ENCODE measurements around the gene GFY. TPM values are rescaled to one million over a fixed set of nuclear protein-coding genes. Genes with fewer than 3 reads are reported as not detected.

Gene GFY
- total RNA-seq, 1 donor from 2014 or later, result not detected

- no peak overlapping the region for H3K27ac Mint-ChIP-seq
- H3K9me3 Mint-ChIP-seq, result no peaks in the 10 kb centered on the region
- H3K4me3 Mint-ChIP-seq, result no peak overlapping the region
- DNase-seq, result no peak
- peaks cover 7% of the 10 kb centered on the region for H3K27me3 Mint-ChIP-seq
- H3K36me3 Mint-ChIP-seq (ENCODE audit: low read depth), result peaks cover 1% of the 10 kb centered on the region
- intact Hi-C loops (cut with micrococcal nuclease), result no loop called here
- peaks cover 10% of the 10 kb centered on the region for H3K4me1 Mint-ChIP-seq
These were observed 28.3 kb upstream of the GFY start for GRCh38 chr19:49396738-49397505.

- Mint-ChIP-seq H3K36me3 (ENCODE audit: low read depth) (no peaks in the 10 kb centered on the region), H3K9me3 (no peaks in the 10 kb centered on the region), H3K4me1 (peaks cover 6% of the 10 kb centered on the region), H3K27me3 (peaks cover 4% of the 10 kb centered on the region), H3K4me3 (no peak overlapping the region), H3K27ac (no peak overlapping the region)
- intact Hi-C loops (cut with micrococcal nuclease), result no loop called here
- no peak for DNase-seq
These were observed 27.1 kb upstream of the GFY start for GRCh38 chr19:49398001-49398615.

GRCh38 chr19:49398931-49399330, 26.3 kb upstream of the GFY start:
- no peak overlapping the region for H3K27ac Mint-ChIP-seq
- intact Hi-C loops (cut with micrococcal nuclease), result no loop called here
- no peak overlapping the region for H3K4me3 Mint-ChIP-seq
- H3K9me3 Mint-ChIP-seq, result no peaks in the 10 kb centered on the region
- H3K4me1 Mint-ChIP-seq, result peaks cover 6% of the 10 kb centered on the region
- peaks cover 4% of the 10 kb centered on the region for H3K27me3 Mint-ChIP-seq
- no peak for DNase-seq
- no peaks in the 10 kb centered on the region for H3K36me3 Mint-ChIP-seq (ENCODE audit: low read depth)

GRCh38 chr19:49400029-49400428, 25.2 kb upstream of the GFY start:
- no peaks in the 10 kb centered on the region for H3K36me3 Mint-ChIP-seq (ENCODE audit: low read depth)
- H3K4me1 Mint-ChIP-seq, result peaks cover 6% of the 10 kb centered on the region
- H3K27me3 Mint-ChIP-seq, result peaks cover 4% of the 10 kb centered on the region
- no peak overlapping the region for H3K4me3 Mint-ChIP-seq
- no peak for DNase-seq
- no peak overlapping the region for H3K27ac Mint-ChIP-seq
- H3K9me3 Mint-ChIP-seq, result no peaks in the 10 kb centered on the region
- intact Hi-C loops (cut with micrococcal nuclease), result no loop called here

DNA sequence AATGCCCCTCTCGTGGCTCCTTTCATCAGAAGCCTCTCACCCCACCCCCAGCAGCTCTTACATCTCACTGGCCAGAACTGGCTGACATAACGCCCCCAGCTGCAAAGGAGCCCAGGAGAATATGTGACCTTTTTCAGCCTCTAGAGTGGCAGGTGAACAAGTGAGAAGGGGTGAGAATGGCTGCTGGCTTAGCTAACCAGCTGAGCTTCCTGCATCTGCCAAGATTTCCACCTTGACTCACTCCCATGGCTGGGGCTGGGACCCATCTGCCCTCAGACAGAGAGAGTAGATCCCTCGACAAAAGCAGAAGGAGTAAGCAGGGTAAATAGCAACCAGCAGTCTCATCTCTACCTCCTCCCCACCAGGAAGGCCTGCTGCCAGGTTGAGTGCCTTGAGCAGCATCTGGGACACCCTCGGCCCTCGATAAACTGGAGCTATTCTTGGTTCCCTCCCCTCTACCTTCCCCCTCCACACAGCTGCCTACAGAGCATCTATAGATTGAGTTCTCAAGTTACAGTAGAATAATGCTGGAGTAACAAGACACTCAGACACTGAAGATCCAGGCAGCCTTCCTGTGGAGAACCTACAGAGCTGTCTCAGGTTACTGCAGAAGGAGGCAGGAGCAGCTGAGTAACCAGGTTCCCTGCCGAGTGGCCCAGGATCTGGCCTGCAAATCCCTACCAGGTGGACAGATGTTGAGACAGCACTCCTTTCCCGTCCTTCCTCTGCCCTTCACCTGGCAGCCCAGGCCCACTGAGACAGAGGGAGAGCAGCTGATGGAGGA, 21.6 kb upstream of the GFY start:
- DNase-seq, result no peak
- intact Hi-C loops (cut with micrococcal nuclease), result no loop called here
- Mint-ChIP-seq H3K4me1 (peaks cover 23% of the 10 kb centered on the region), H3K4me3 (no peak overlapping the region), H3K9me3 (no peaks in the 10 kb centered on the region), H3K27me3 (peaks cover 3% of the 10 kb centered on the region), H3K27ac (no peak overlapping the region), H3K36me3 (ENCODE audit: low read depth) (no peaks in the 10 kb centered on the region)

DNA sequence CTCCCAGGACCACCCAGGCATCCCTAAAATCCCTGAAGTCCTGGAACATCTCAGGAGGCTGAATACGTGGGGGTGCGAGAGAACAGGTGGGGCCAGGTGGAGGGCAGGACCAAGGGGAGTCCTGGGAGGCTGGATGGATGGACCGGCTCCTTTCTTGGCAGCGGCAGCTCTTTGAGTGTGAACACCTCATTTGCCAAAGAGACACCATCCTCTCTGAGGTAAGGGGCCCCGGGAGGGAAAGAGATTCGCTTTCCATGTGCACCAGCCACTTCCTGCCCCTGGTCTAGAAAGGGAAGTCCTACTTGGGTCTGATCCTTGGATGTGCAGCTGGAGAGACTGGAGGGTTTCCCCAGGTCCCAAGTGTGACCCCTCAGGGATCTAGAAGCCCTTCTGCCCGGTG, 18.1 kb upstream of the GFY start:
- no peaks in the 10 kb centered on the region for H3K27me3 Mint-ChIP-seq
- DNase-seq, result no peak
- no peaks in the 10 kb centered on the region for H3K9me3 Mint-ChIP-seq
- H3K36me3 Mint-ChIP-seq (ENCODE audit: low read depth), result no peaks in the 10 kb centered on the region
- no peak overlapping the region for H3K4me3 Mint-ChIP-seq
- peaks cover 44% of the 10 kb centered on the region for H3K4me1 Mint-ChIP-seq
- H3K27ac Mint-ChIP-seq, result no peak overlapping the region
- intact Hi-C loops (cut with micrococcal nuclease), result no loop called here

DNA sequence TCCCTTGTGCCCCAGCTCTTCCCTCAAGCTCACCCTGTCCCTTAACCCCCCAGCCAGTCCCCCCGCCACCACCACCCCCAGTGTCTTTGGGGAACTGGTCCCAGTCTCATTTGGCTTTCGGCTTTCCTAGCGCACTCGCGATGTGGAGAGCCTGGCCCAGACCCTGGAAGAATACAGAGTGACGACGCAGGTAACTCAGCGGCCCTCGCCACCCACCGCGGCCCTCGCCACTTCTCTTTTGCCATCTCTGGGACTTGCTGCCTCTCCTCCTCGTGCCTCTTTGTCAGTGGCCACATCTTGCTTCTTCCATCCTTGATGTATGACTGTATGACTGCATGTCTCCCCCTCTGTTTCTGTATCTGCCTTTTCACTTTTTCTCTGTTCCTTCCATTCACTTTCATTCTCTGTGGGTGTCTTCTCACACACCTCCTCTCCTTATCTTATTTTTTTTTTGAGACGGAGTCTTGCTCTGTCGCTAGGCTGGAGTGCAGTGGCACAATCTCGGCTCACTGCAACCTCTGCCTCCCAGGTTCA, 17.6 kb upstream of the GFY start:
- Mint-ChIP-seq H3K27me3 (no peaks in the 10 kb centered on the region), H3K4me3 (no peak overlapping the region), H3K36me3 (ENCODE audit: low read depth) (no peaks in the 10 kb centered on the region), H3K9me3 (no peaks in the 10 kb centered on the region), H3K4me1 (peaks cover 47% of the 10 kb centered on the region), H3K27ac (no peak overlapping the region)
- DNase-seq, result no peak
- intact Hi-C loops (cut with micrococcal nuclease), result loop anchor here (2.0 kb wide), 1 partner anchor 15 kb away; the partner anchor contains the start of gene PTH2

DNA sequence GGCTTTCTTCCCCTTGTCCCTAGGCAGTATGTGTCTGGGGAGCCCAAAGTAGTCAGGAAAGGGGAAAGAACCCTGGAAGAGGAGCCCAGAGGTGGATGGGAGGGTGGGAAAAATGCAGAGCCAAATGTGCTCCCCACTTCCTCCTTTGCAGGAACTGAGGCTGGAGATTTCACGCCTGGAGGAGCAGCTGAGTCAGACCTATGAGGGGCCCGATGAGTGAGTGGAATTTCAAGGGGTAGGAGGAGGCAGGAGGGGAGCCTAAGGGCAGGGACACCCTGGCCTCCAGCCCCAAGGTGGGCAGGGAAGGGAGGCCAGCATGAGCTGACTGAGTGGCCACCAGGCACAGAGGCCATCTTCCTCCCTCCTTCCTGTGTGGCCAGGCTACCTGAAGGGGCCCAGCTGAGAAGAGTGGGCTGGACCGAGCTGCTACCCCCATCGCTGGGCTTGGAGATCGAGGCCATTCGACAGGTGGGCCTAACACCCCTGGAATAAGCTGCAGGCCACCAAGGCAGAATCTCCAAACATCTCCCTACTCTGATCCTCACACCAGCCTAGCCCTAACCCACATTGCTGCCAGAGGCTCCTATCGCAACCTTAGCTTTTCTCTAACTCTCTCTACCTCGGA, 16.3 kb upstream of the GFY start:
- Mint-ChIP-seq H3K4me1 (peaks cover 47% of the 10 kb centered on the region), H3K4me3 (peak overlapping the region; percentile 54), H3K9me3 (no peaks in the 10 kb centered on the region), H3K27ac (peak overlapping the region; percentile 85), H3K36me3 (ENCODE audit: low read depth) (no peaks in the 10 kb centered on the region), H3K27me3 (no peaks in the 10 kb centered on the region)
- intact Hi-C loops (cut with micrococcal nuclease), result loop anchor here (2.0 kb wide), 1 partner anchor 14 kb away; the partner anchor contains the start of gene PTH2
- DNase-seq, result no peak

DNA sequence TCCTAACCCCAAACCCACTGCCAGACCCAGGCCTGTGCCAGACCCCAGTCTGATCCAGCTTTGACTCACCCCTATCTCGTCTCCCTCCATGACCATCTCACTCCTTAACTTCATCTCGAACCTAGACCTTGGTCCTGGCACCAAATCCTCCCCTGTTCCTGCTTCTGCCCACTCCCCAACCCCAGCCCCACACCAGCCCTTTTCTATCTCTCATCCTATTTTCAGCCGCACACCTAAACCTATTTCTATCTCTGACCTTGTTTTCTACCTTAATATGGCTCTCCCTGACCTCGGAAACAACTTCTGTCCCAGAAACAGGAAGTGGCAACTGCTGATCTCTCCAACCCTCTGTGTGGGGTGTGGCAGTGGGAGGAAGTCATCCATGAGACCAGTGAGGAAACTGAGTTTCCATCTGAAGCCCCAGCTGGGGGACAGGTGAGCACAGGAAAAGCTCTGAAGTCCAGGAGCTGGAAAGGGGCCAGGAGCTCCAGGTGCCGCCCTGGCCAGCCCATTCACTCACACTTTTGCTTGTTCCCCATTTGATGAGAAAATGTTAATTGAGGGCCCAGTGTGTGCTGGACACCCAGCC, 15.7 kb upstream of the GFY start:
- Mint-ChIP-seq H3K27ac (peak overlapping the region; percentile 85), H3K27me3 (no peaks in the 10 kb centered on the region), H3K4me3 (peak overlapping the region; percentile 54), H3K9me3 (no peaks in the 10 kb centered on the region), H3K36me3 (ENCODE audit: low read depth) (no peaks in the 10 kb centered on the region), H3K4me1 (peaks cover 47% of the 10 kb centered on the region)
- peak; percentile 83 for DNase-seq
- intact Hi-C loops (cut with micrococcal nuclease), result loop anchor here (2.0 kb wide), 1 partner anchor 13 kb away; the partner anchor contains the start of gene PTH2

DNA sequence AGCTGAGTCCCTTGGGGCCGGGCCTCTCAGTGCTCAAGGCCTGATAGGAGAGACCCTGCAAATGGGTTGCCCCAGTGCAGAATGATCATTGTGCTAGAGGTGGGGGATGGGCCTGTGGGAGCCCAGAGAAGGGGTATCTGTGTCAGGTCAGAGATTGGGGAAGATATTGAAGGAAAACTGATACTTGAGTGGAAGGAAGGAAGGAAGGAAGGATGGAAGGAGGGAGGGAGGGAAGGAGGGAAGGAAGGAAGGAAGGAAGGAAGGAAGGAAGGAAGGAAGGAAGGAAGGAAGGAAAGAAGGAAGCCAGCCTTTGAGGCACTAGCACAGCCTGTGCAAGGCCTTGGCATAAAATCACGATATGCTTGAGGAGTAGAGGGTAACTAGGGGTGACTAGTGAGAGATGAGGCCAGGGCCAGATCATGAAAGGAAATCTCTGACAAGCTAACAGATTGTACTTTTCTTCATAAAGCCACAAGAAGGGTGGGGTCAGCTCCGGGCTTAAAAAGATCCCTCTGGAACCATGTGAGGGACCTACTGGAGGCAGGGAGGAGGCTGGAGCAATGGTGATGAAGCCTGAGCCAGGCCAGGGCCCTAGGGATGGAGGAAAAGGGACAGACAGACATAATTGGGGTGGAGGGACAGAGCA, 13.4 kb upstream of the GFY start:
- H3K4me1 Mint-ChIP-seq, result peaks cover 48% of the 10 kb centered on the region
- peaks cover 6% of the 10 kb centered on the region for H3K27me3 Mint-ChIP-seq
- intact Hi-C loops (cut with micrococcal nuclease), result no loop called here
- H3K27ac Mint-ChIP-seq, result peak overlapping the region; percentile 27
- H3K9me3 Mint-ChIP-seq, result no peaks in the 10 kb centered on the region
- H3K4me3 Mint-ChIP-seq, result no peak overlapping the region
- no peak for DNase-seq
- no peaks in the 10 kb centered on the region for H3K36me3 Mint-ChIP-seq (ENCODE audit: low read depth)

DNA sequence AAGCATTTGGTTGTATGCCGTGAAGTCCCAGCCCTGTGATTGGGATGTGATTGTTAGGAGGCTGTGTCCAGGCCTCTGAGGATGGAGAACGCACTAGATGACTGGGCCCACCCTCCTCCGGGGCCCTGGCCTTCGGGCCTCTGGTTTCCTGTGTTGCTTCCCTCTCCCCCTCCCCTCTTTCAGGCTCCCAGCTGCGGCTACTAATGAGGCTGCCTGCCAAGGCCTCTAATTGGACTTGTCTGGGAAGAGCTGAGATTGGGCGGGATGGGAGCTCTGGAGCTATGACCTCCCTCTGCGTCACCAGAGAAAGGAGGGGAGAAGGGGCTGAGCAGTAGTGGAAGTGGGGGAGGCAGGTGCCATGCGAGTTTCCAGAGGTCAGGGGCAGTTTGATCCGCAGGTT, 11.8 kb upstream of the GFY start:
- intact Hi-C loops (cut with micrococcal nuclease), result no loop called here
- Mint-ChIP-seq H3K4me3 (no peak overlapping the region), H3K27me3 (peaks cover 15% of the 10 kb centered on the region), H3K9me3 (no peaks in the 10 kb centered on the region), H3K36me3 (ENCODE audit: low read depth) (no peaks in the 10 kb centered on the region), H3K4me1 (peaks cover 33% of the 10 kb centered on the region), H3K27ac (no peak overlapping the region)
- DNase-seq, result no peak

GRCh38 chr19:49414256-49414655, 10.9 kb upstream of the GFY start:
- intact Hi-C loops (cut with micrococcal nuclease), result no loop called here
- peaks cover 24% of the 10 kb centered on the region for H3K4me1 Mint-ChIP-seq
- no peaks in the 10 kb centered on the region for H3K9me3 Mint-ChIP-seq
- H3K27me3 Mint-ChIP-seq, result peaks cover 22% of the 10 kb centered on the region
- H3K36me3 Mint-ChIP-seq (ENCODE audit: low read depth), result no peaks in the 10 kb centered on the region
- H3K27ac Mint-ChIP-seq, result no peak overlapping the region
- no peak overlapping the region for H3K4me3 Mint-ChIP-seq
- DNase-seq, result no peak
